Testis (tissue), 3 donors: Measurements from ENCODE around the gene PDK2. TPM values are rescaled to one million over a fixed set of nuclear protein-coding genes. Genes with fewer than 3 reads are reported as not detected.
A peak's percentile ranks its signal among the peaks of the same experiment; 100 is the strongest.

Experiments used
- DNase-seq: peaks from one replicate; pipeline ENCODE4 v3.0.0-alpha.2; 2019
- H3K27ac ChIP-seq, 2 donors: fragments of 200-600 bp; sonication (generic); one replicate each; pipeline ENCODE4 v1.5.1; 2019
- H3K27me3 ChIP-seq: fragments of 200-600 bp; sonication (generic); one replicate; pipeline ENCODE4 v1.5.1; 2019
- H3K36me3 ChIP-seq: fragments of 200-600 bp; sonication (generic); one replicate; pipeline ENCODE4 v1.5.1; 2017; ENCODE audit warnings: low read depth; ENCODE audit errors: missing control alignments
- H3K4me1 ChIP-seq: fragments of 200-600 bp; sonication (generic); one replicate; pipeline ENCODE4 v1.5.1; 2019
- H3K4me3 ChIP-seq, 2 donors: fragments of 200-600 bp; sonication (generic); one replicate each; pipeline ENCODE4 v1.5.1; 2017 to 2019
- H3K9me3 ChIP-seq: fragments of 200-600 bp; sonication (generic); one replicate; pipeline ENCODE4 v1.5.1; 2017
- POLR2A ChIP-seq: fragments of 450-650 bp; IDR thresholded peaks from one replicate; pipeline ENCODE4 v1.6.1; 2017; ENCODE audit warnings: antibody characterized with exemption, mild to moderate bottlenecking, moderate library complexity
- WGBS, 2 donors: methylation state at CpG; one replicate each; pipeline ENCODE4 v1.1.5; 2018; 5-methylcytosine and 5-hydroxymethylcytosine counted together
- intact Hi-C: fragments of 100-400 bp; cut with DNase I; formaldehyde crosslinking; loops from one replicate; pipeline ENCODE4 v1.15.1; 2023; ENCODE audit warnings: low total_unique reads
- polyA plus RNA-seq: library from polyadenylated mRNA; stranded (reverse); fragments of 350-450 nt; fragmentation: Illumina TruSeq; extraction: RNeasy Lipid Tissue Mini Kit (QIAGEN cat#74804); gene quantifications from one replicate; pipeline ENCODE4 v1.2.3, GENCODE V29; 2014; ENCODE audit warnings: low read depth, low replicate concordance; ENCODE audit not compliant: insufficient read depth
- total RNA-seq, 2 donors: library from RNA; depleted of rRNA; stranded (reverse); fragments of >200 nt; gene quantifications; one replicate each; pipeline ENCODE4 v1.2.3, GENCODE V29; 2016
- TF ChIP-seq, protein P1 (sequence below), 3 experiments: fragments of 450-650 bp in 2 of 3; fragments of 200-600 bp in 1 of 3; sonication (generic) in 1 of 3; IDR thresholded peaks; one replicate each; pipeline ENCODE4 v1.5.1; 2016 to 2019; ENCODE audit warnings: antibody characterized with exemption in 3 of 3, mild to moderate bottlenecking in 2 of 3, moderate library complexity in 1 of 3

The PDK2 gene
- total and polyA plus RNA-seq, 3 donors from 2014 or later: 50.6 to 62.1 (median 56.4) TPM

DNA sequence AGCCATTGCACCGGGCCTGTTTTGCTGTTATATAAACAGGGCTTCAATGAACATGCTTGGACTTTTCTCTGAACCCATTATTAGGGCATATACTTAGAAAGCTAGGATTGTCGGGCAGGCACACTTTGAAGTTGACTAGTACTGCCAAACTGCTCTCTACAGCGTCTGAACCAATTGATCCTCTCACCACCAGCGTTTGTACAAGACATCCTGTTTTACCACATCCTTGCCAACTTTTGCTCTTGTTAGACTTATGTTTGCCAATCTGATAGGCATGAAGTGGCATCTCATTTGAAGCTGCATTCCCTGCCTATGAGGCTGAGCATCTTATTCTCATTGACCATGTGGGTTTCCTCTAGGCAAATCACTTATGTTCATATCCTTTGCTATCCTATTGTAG is 62.7 kb downstream of the PDK2 start:
- Histone ChIP-seq H3K36me3 (no peaks in the 10 kb centered on the region), H3K4me1 (peaks cover 30% of the 10 kb centered on the region), H3K27me3 (no peaks in the 10 kb centered on the region), H3K4me3 (no peak overlapping the region), H3K27ac (no peak overlapping the region), H3K9me3 (no peaks in the 10 kb centered on the region)
- DNase-seq: no peak
- TF ChIP-seq, protein P1, sequence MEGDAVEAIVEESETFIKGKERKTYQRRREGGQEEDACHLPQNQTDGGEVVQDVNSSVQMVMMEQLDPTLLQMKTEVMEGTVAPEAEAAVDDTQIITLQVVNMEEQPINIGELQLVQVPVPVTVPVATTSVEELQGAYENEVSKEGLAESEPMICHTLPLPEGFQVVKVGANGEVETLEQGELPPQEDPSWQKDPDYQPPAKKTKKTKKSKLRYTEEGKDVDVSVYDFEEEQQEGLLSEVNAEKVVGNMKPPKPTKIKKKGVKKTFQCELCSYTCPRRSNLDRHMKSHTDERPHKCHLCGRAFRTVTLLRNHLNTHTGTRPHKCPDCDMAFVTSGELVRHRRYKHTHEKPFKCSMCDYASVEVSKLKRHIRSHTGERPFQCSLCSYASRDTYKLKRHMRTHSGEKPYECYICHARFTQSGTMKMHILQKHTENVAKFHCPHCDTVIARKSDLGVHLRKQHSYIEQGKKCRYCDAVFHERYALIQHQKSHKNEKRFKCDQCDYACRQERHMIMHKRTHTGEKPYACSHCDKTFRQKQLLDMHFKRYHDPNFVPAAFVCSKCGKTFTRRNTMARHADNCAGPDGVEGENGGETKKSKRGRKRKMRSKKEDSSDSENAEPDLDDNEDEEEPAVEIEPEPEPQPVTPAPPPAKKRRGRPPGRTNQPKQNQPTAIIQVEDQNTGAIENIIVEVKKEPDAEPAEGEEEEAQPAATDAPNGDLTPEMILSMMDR (IDR thresholded peaks at IDR 0.05): no peak
- no peak for TF ChIP-seq POLR2A
- WGBS, 2 donors: 75 to 78% methylated on average over 4 of the region's 4 CpGs
- intact Hi-C loops: no loop called here

DNA sequence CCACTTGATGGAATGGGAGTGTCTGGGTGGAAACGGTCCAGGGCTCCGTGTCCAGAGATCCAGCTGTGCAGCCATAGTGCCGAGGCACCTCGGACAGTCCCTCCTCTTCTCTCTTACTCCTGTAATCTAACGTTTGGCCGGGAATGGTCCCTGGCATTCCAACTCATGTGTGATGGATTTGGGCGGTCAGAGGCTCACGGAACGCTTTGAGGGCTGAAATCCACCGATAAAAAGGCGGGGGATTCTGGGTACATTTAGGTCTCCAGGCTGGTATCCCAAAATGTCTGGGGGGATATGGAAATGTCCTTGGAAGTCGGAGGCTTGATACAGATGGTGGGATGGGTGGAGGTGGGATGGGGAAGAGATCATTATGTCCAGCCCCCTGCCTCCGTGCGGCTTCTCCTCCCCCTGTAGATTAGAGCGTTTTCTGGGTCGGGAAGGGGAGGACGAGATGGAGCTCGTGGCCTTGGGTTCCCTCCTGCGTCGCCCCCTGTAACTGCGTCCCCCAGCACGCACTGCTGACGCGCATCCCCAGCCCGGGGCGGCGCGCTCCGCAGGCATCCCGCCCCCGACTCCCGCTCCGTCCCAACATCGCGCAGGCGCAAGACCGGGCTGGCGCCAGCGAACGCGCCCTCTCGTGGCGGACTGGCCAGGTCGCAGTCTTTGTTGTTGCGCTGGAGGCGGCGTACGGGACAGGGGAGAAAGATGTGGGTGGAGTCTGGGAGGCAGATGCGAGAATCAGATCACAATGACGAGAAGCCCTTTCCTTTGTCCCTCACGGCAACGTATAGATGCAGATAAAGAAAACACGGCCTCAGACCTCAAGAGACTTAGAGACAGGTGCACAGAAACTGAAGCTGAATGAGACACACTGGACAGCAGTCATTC is 66.1 kb downstream of the PDK2 start:
- no peaks in the 10 kb centered on the region for H3K36me3 ChIP-seq
- peaks cover 4% of the 10 kb centered on the region for H3K4me1 ChIP-seq
- DNase-seq: peak; percentile 93
- peak overlapping the region; percentile 35 to 69 for H3K4me3 ChIP-seq
- no peaks in the 10 kb centered on the region for H3K27me3 ChIP-seq
- intact Hi-C loops: no loop called here
- no peaks in the 10 kb centered on the region for H3K9me3 ChIP-seq
- WGBS, 2 donors: 0 to 1% methylated on average over 38 to 53 of the region's 53 CpGs
- H3K27ac ChIP-seq: peak overlapping the region; percentile 16 to 79
- TF ChIP-seq POLR2A: no peak
- TF ChIP-seq, protein P1 (IDR thresholded peaks at IDR 0.05): peak; percentile 91 to 99 (median 98)

Other genes with a start within 250 kb of the PDK2 start
- gene TAC4, start 247.3 kb upstream of the PDK2 start, total RNA-seq: not detected
- gene TAC4, start 247.3 kb upstream of the PDK2 start, polyA plus RNA-seq: not detected
- 1 to 10 TPM in 1 of 2 donors, under 1 TPM in 1; 0.37 to 1.2 TPM for gene DLX4, start 126.2 kb upstream of the PDK2 start, total RNA-seq
- 0.30 TPM for gene DLX4, start 126.2 kb upstream of the PDK2 start, polyA plus RNA-seq
- gene DLX3, start 100.1 kb upstream of the PDK2 start, total RNA-seq: 1 to 10 TPM; 1.4 to 1.5 TPM
- 1.0 TPM for gene DLX3, start 100.1 kb upstream of the PDK2 start, polyA plus RNA-seq
- gene ITGA3, start 39.2 kb upstream of the PDK2 start, total RNA-seq: 10 to 100 TPM; 24.2 to 30.7 TPM
- 20.0 TPM for gene ITGA3, start 39.2 kb upstream of the PDK2 start, polyA plus RNA-seq
- gene SAMD14, start 34.8 kb downstream of the PDK2 start, total RNA-seq: 1 to 10 TPM; 3.2 to 3.3 TPM
- 5.2 TPM for gene SAMD14, start 34.8 kb downstream of the PDK2 start, polyA plus RNA-seq
- 10 to 100 TPM; 81.1 to 82.4 TPM for gene PPP1R9B, start 55.3 kb downstream of the PDK2 start, total RNA-seq
- 49.1 TPM for gene PPP1R9B, start 55.3 kb downstream of the PDK2 start, polyA plus RNA-seq
- 1 to 10 TPM; 2.4 to 7.6 TPM for gene SGCA, start 70.7 kb downstream of the PDK2 start, total RNA-seq
- gene SGCA, start 70.7 kb downstream of the PDK2 start, polyA plus RNA-seq: 33.1 TPM
- gene COL1A1, start 106.3 kb downstream of the PDK2 start, total RNA-seq: 10 to 100 TPM; 32.5 to 35.1 TPM
- gene COL1A1, start 106.3 kb downstream of the PDK2 start, polyA plus RNA-seq: 557 TPM
- 1 to 10 TPM in 1 of 2 donors, under 1 TPM in 1; 0.93 to 1.5 TPM for gene TMEM92, start 179.1 kb downstream of the PDK2 start, total RNA-seq
- gene TMEM92, start 179.1 kb downstream of the PDK2 start, polyA plus RNA-seq: 0.44 TPM